K562 (cell line): ENCODE data around the gene IPP. TPM values are rescaled to one million over a fixed set of nuclear protein-coding genes. Genes with fewer than 3 reads are reported as not detected.

Source experiments
- CREB1 ChIP-seq, 2 experiments: sonication (generic) in 1 of 2; formaldehyde crosslinking in 1 of 2; IDR thresholded peaks; 2 replicates each; pipeline versions ENCODE4 v1.6.1 to v1.8.0; 2012 to 2022; ENCODE audit warnings: inconsistent platforms in 1 of 2, mild to moderate bottlenecking in 1 of 2, missing genetic modification reagents in 1 of 2, moderate library complexity in 1 of 2
- FOXP1 ChIP-seq: sonication (generic); formaldehyde crosslinking; IDR thresholded peaks from 2 replicates; pipeline ENCODE4 v1.8.0; 2022; ENCODE audit warnings: mild to moderate bottlenecking, missing genetic modification reagents
- SMAD2 ChIP-seq: fragments of 150-350 bp; IDR thresholded peaks from 2 replicates; pipeline ENCODE4 v1.6.1; 2014; ENCODE audit warnings: low read depth, mild to moderate bottlenecking, low read length
- SREBF1 ChIP-seq: fragments of 150-350 bp; IDR thresholded peaks from 2 replicates; pipeline ENCODE4 v1.6.1; 2014; ENCODE audit warnings: antibody characterized with exemption, low read depth, low read length, borderline replicate concordance
- TBP ChIP-seq: optimal IDR thresholded peaks from 2 replicates; pipeline ENCODE3; 2011; ENCODE audit warnings: low read depth, low read length, improper control_type of control experiment
- U2AF1 ChIP-seq: fragments of 200-400 bp; formaldehyde crosslinking; optimal IDR thresholded peaks from 2 replicates; pipeline ENCODE3; 2017; ENCODE audit warnings: mild to moderate bottlenecking, low read depth, low read length, moderate library complexity
- ZEB2 ChIP-seq: fragments of 450-650 bp; IDR thresholded peaks from 2 replicates; pipeline ENCODE4 v1.6.1; 2016
- ZNF644 ChIP-seq: fragments of 200-800 bp; sonication (Bioruptor generic); IDR thresholded peaks from 2 replicates; pipeline ENCODE4 v1.6.1; 2016; ENCODE audit warnings: low read depth, missing genetic modification characterization, missing compliant biosample characterization
- polyA plus RNA-seq, 8 experiments: library from polyadenylated mRNA; depleted of rRNA in 4 of 8; stranded (reverse) in 5 of 8; unstranded in 3 of 8; fragments of >200 nt; fragmentation: Nextera tagmentation in 2 of 8; fragmentation: Illumina TruSeq in 1 of 8; extraction: Ambion mirVana in 2 of 8; extraction: Trizol in 1 of 8; gene quantifications; 2 replicates each; pipeline versions ENCODE4 v1.2.1 to v1.2.3, GENCODE V29; 2011 to 2014; ENCODE audit warnings: inconsistent platforms in 1 of 8, missing spikeins in 1 of 8
- total RNA-seq, 7 experiments: library from RNA; depleted of rRNA in 6 of 7; stranded (reverse); fragments of >200 nt in 6 of 7; fragmentation: Illumina TruSeq in 2 of 7; extraction: Trizol in 2 of 7; gene quantifications; 2 replicates each; pipeline versions ENCODE4 v1.2.1 to v1.2.3, GENCODE V29; 2011 to 2021; ENCODE audit warnings: low replicate concordance in 1 of 7
- TF ChIP-seq, protein P1 (sequence below): sonication (generic); formaldehyde crosslinking; IDR thresholded peaks from 2 replicates; pipeline ENCODE4 v1.8.1; 2023; ENCODE audit warnings: mild to moderate bottlenecking, missing genetic modification reagents
- TF ChIP-seq, protein P2 (sequence below): fragments of 450-650 bp; IDR thresholded peaks from 2 replicates; pipeline ENCODE4 v1.6.1; 2016; ENCODE audit warnings: mild to moderate bottlenecking, moderate library complexity
- TF ChIP-seq, protein P3 (sequence below): fragments of 200-800 bp; sonication (Bioruptor generic); IDR thresholded peaks from 2 replicates; pipeline ENCODE4 v1.6.1; 2017; ENCODE audit warnings: missing genetic modification characterization, missing compliant biosample characterization
- TF ChIP-seq, protein P4 (sequence below): sonication (generic); formaldehyde crosslinking; IDR thresholded peaks from 2 replicates; pipeline ENCODE4 v1.8.0; 2022; ENCODE audit warnings: missing genetic modification reagents, mild to moderate bottlenecking, moderate library complexity, borderline replicate concordance

The IPP gene
- total and polyA plus RNA-seq, 9 of the 15 experiments (the other 6 are each of a cell fraction or from before 2014, with no cell fraction given) = 6.9 to 15.1 (median 9.7) TPM

DNA sequence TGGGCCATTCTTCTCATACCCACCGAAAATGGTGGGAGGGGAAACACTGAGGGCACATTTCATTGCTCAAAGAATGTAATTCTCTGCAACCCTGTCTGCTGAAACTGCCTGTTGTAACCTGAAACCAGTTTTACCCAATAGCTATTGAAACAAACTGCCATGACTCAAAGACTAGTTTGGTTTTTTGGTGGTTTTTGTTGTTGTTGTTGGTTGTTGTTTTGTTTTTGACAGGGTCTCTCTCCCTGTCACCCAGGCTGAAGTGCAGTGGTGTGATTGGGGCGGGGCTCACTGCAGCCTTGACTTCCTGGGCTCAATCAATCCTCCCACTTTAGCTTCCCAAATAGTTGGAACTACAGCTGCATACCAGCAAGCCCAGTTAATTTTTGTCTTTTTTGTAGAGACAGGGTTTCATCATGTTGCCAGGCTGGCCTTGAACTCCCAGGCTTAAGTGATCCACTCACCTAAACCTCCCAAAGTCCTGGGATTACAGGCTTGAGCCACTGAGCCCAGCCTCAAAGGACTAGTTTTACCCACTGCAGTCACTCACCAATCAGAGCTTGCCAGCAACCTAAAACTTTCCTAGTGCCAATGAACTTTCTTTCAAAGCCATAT, 2.1 kb upstream of the IPP start (continued):
- TF ChIP-seq, protein P1, sequence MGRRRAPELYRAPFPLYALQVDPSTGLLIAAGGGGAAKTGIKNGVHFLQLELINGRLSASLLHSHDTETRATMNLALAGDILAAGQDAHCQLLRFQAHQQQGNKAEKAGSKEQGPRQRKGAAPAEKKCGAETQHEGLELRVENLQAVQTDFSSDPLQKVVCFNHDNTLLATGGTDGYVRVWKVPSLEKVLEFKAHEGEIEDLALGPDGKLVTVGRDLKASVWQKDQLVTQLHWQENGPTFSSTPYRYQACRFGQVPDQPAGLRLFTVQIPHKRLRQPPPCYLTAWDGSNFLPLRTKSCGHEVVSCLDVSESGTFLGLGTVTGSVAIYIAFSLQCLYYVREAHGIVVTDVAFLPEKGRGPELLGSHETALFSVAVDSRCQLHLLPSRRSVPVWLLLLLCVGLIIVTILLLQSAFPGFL = peak; percentile 42; the same call in 1 of the 2 replicates
- TF ChIP-seq FOXP1 (CRISPR knock-in tag) (no peak), CREB1 (IDR thresholded peaks at IDR 0.05) (no peak), CREB1 (CRISPR knock-in tag; IDR thresholded peaks at IDR 0.05) (peak; percentile 42; the same call in 1 of the 2 replicates), TBP (no peak), U2AF1 (no peak), SREBF1 (peak; percentile 75; the same call in 1 of the 2 replicates), ZNF644 (tag) (peak; percentile 84), SMAD2 (no peak), ZEB2 (peak; percentile 46; the same call in 1 of the 2 replicates)
- TF ChIP-seq, protein P2, sequence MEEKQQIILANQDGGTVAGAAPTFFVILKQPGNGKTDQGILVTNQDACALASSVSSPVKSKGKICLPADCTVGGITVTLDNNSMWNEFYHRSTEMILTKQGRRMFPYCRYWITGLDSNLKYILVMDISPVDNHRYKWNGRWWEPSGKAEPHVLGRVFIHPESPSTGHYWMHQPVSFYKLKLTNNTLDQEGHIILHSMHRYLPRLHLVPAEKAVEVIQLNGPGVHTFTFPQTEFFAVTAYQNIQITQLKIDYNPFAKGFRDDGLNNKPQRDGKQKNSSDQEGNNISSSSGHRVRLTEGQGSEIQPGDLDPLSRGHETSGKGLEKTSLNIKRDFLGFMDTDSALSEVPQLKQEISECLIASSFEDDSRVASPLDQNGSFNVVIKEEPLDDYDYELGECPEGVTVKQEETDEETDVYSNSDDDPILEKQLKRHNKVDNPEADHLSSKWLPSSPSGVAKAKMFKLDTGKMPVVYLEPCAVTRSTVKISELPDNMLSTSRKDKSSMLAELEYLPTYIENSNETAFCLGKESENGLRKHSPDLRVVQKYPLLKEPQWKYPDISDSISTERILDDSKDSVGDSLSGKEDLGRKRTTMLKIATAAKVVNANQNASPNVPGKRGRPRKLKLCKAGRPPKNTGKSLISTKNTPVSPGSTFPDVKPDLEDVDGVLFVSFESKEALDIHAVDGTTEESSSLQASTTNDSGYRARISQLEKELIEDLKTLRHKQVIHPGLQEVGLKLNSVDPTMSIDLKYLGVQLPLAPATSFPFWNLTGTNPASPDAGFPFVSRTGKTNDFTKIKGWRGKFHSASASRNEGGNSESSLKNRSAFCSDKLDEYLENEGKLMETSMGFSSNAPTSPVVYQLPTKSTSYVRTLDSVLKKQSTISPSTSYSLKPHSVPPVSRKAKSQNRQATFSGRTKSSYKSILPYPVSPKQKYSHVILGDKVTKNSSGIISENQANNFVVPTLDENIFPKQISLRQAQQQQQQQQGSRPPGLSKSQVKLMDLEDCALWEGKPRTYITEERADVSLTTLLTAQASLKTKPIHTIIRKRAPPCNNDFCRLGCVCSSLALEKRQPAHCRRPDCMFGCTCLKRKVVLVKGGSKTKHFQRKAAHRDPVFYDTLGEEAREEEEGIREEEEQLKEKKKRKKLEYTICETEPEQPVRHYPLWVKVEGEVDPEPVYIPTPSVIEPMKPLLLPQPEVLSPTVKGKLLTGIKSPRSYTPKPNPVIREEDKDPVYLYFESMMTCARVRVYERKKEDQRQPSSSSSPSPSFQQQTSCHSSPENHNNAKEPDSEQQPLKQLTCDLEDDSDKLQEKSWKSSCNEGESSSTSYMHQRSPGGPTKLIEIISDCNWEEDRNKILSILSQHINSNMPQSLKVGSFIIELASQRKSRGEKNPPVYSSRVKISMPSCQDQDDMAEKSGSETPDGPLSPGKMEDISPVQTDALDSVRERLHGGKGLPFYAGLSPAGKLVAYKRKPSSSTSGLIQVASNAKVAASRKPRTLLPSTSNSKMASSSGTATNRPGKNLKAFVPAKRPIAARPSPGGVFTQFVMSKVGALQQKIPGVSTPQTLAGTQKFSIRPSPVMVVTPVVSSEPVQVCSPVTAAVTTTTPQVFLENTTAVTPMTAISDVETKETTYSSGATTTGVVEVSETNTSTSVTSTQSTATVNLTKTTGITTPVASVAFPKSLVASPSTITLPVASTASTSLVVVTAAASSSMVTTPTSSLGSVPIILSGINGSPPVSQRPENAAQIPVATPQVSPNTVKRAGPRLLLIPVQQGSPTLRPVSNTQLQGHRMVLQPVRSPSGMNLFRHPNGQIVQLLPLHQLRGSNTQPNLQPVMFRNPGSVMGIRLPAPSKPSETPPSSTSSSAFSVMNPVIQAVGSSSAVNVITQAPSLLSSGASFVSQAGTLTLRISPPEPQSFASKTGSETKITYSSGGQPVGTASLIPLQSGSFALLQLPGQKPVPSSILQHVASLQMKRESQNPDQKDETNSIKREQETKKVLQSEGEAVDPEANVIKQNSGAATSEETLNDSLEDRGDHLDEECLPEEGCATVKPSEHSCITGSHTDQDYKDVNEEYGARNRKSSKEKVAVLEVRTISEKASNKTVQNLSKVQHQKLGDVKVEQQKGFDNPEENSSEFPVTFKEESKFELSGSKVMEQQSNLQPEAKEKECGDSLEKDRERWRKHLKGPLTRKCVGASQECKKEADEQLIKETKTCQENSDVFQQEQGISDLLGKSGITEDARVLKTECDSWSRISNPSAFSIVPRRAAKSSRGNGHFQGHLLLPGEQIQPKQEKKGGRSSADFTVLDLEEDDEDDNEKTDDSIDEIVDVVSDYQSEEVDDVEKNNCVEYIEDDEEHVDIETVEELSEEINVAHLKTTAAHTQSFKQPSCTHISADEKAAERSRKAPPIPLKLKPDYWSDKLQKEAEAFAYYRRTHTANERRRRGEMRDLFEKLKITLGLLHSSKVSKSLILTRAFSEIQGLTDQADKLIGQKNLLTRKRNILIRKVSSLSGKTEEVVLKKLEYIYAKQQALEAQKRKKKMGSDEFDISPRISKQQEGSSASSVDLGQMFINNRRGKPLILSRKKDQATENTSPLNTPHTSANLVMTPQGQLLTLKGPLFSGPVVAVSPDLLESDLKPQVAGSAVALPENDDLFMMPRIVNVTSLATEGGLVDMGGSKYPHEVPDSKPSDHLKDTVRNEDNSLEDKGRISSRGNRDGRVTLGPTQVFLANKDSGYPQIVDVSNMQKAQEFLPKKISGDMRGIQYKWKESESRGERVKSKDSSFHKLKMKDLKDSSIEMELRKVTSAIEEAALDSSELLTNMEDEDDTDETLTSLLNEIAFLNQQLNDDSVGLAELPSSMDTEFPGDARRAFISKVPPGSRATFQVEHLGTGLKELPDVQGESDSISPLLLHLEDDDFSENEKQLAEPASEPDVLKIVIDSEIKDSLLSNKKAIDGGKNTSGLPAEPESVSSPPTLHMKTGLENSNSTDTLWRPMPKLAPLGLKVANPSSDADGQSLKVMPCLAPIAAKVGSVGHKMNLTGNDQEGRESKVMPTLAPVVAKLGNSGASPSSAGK = no peak
- TF ChIP-seq, protein P3, sequence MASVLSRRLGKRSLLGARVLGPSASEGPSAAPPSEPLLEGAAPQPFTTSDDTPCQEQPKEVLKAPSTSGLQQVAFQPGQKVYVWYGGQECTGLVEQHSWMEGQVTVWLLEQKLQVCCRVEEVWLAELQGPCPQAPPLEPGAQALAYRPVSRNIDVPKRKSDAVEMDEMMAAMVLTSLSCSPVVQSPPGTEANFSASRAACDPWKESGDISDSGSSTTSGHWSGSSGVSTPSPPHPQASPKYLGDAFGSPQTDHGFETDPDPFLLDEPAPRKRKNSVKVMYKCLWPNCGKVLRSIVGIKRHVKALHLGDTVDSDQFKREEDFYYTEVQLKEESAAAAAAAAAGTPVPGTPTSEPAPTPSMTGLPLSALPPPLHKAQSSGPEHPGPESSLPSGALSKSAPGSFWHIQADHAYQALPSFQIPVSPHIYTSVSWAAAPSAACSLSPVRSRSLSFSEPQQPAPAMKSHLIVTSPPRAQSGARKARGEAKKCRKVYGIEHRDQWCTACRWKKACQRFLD (CRISPR knock-in tag) = peak; percentile 77; the same call in 1 of the 2 replicates
- TF ChIP-seq, protein P4, sequence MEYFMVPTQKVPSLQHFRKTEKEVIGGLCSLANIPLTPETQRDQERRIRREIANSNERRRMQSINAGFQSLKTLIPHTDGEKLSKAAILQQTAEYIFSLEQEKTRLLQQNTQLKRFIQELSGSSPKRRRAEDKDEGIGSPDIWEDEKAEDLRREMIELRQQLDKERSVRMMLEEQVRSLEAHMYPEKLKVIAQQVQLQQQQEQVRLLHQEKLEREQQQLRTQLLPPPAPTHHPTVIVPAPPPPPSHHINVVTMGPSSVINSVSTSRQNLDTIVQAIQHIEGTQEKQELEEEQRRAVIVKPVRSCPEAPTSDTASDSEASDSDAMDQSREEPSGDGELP = peak; percentile 22; the same call in 1 of the 2 replicates
